ENCODE results near the gene USP13.
"Not testable (repeated sequence)": the region's sequence is repeated elsewhere in the genome, so short reads cannot be mapped to it uniquely, and the experiment has no call there.

USP13 gene

GRCh38 chr3:179658606-179659005 lies 5.8 kb downstream of the USP13 start:
- no peak for FAIRE-seq

- FAIRE-seq: no peak
These were observed 8.0 kb downstream of the USP13 start for GRCh38 chr3:179660872-179661271.

- FAIRE-seq: no peak
These were observed 8.9 kb downstream of the USP13 start for GRCh38 chr3:179661777-179662176.

- FAIRE-seq: no peak
These were observed 10.3 kb downstream of the USP13 start for GRCh38 chr3:179663093-179663492.

- FAIRE-seq: no peak
These were observed 13.2 kb downstream of the USP13 start for GRCh38 chr3:179666030-179666429.

GRCh38 chr3:179666436-179667035 lies 13.7 kb downstream of the USP13 start:
- no peak for FAIRE-seq

- FAIRE-seq: no peak
These were observed 15.6 kb downstream of the USP13 start for GRCh38 chr3:179668429-179668828.

- no peak for FAIRE-seq
These were observed 17.5 kb downstream of the USP13 start for GRCh38 chr3:179670311-179670710.

GRCh38 chr3:179671309-179671708 lies 18.5 kb downstream of the USP13 start:
- no peak for FAIRE-seq

- no peak for FAIRE-seq
These were observed 19.0 kb downstream of the USP13 start for GRCh38 chr3:179671747-179672242.

- no peak for FAIRE-seq
These were observed 20.1 kb downstream of the USP13 start for GRCh38 chr3:179672918-179673317.

- no peak for FAIRE-seq
These were observed 20.7 kb downstream of the USP13 start for GRCh38 chr3:179673523-179673922.

GRCh38 chr3:179676081-179676480 lies 23.2 kb downstream of the USP13 start:
- no peak for FAIRE-seq

- FAIRE-seq: no peak
These were observed 25.0 kb downstream of the USP13 start for GRCh38 chr3:179677884-179678283.

- FAIRE-seq: no peak
These were observed 28.8 kb downstream of the USP13 start for GRCh38 chr3:179681492-179682263.

- no peak for FAIRE-seq
These were observed 29.7 kb downstream of the USP13 start for GRCh38 chr3:179682426-179683080.

- FAIRE-seq: not testable (repeated sequence)
These were observed 30.4 kb downstream of the USP13 start for GRCh38 chr3:179683286-179683685.

GRCh38 chr3:179687967-179688535 lies 35.2 kb downstream of the USP13 start:
- FAIRE-seq: no peak

GRCh38 chr3:179688850-179689249 lies 36.0 kb downstream of the USP13 start:
- FAIRE-seq: no peak

- no peak for FAIRE-seq
These were observed 41.9 kb downstream of the USP13 start for GRCh38 chr3:179694731-179695130.

GRCh38 chr3:179695672-179696313 lies 43.0 kb downstream of the USP13 start:
- FAIRE-seq: no peak

- no peak for FAIRE-seq
These were observed 45.0 kb downstream of the USP13 start for GRCh38 chr3:179697736-179698332.

- no peak for FAIRE-seq
These were observed 47.9 kb downstream of the USP13 start for GRCh38 chr3:179700716-179701115.
